PC-9 (cell line): ENCODE measurements around the gene GPX3.

ENCODE experiments used
- EZH2 ChIP-seq: fragments of 200-600 bp; sonication (generic); IDR thresholded peaks from 2 replicates; pipeline ENCODE4 v1.8.0; 2017; ENCODE audit warnings: antibody characterized with exemption, low read depth
- TF ChIP-seq, protein P1 (sequence below): fragments of 200-600 bp; sonication (generic); conservative IDR thresholded peaks from 2 replicates; pipeline ENCODE4 v1.6.1; 2017; ENCODE audit warnings: mixed run types, antibody characterized with exemption, mild to moderate bottlenecking, moderate library complexity

DNA sequence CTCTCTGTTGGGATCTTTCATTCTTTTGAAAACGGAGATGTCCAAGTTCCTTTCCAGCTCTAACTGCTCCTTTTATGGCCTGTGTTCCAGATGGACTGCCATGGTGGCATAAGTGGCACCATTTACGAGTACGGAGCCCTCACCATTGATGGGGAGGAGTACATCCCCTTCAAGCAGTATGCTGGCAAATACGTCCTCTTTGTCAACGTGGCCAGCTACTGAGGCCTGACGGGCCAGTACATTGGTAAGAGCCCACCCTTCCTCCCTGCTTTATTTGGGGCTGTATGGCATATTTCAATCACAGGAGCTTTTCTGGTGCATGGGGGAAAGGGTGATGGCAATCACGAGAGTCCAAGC is 4.8 kb downstream of the GPX3 start:
- TF ChIP-seq, protein P1, sequence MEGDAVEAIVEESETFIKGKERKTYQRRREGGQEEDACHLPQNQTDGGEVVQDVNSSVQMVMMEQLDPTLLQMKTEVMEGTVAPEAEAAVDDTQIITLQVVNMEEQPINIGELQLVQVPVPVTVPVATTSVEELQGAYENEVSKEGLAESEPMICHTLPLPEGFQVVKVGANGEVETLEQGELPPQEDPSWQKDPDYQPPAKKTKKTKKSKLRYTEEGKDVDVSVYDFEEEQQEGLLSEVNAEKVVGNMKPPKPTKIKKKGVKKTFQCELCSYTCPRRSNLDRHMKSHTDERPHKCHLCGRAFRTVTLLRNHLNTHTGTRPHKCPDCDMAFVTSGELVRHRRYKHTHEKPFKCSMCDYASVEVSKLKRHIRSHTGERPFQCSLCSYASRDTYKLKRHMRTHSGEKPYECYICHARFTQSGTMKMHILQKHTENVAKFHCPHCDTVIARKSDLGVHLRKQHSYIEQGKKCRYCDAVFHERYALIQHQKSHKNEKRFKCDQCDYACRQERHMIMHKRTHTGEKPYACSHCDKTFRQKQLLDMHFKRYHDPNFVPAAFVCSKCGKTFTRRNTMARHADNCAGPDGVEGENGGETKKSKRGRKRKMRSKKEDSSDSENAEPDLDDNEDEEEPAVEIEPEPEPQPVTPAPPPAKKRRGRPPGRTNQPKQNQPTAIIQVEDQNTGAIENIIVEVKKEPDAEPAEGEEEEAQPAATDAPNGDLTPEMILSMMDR, result no peak
- no peak for TF ChIP-seq EZH2
